ENCODE results near the gene ERBB4. TPM values are rescaled to one million over a fixed set of nuclear protein-coding genes. Genes with fewer than 3 reads are reported as not detected.
A peak's percentile ranks its signal among the peaks of the same experiment; 100 is the strongest.

ERBB4 gene
- total and polyA plus RNA-seq, 10 of the 15 experiments (the other 5 are each of a cell fraction or from before 2014, with no cell fraction given), result under 0.01 to 0.23 (median 0.01) TPM; not detected in 4

DNA sequence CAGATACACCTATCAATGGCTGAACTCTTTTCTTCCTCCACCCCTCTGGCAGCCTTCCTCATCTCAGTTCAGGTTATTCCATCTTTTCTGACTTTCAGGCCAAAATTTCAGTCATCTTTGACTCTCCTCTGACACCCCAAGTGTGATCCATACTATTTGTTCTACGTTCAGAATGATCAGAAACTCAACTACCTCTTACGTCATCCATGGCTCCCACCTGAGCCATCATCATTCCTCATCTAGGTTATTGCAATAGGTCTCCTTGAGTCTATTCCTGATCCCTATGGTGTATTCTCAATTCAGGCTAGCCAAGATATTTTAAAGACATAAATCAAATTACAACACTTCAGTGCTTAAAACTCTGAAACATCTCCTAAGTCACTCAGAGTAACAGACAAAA is 589.7 kb downstream of the ERBB4 start:
- H3K27me3 ChIP-seq (replicated peaks in 1 of 2; ENCODE audit: control insufficient read depth in 2 of 2, insufficient read depth in 2 of 2, low read length in 1 of 2), result no peaks in the 10 kb centered on the region

DNA sequence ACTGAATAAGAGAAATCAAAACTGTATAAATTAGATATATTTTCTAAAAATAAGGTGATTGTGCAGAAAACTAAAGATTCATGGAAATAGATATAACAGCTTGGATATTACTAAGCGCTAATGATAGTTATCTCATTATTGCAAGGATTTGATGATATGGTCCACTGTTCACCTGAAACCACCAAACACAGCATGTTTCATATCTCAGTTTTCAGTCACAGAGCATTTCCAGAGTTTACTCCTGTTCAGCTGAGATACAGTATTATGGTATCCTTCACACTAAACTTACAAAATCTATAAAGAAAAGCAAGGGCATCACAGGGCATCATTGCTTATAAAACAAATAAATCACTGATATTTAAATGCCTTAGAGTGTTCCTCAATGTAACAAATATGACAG is 591.6 kb downstream of the ERBB4 start:
- Histone ChIP-seq H3K9ac (ENCODE audit: control insufficient read depth, insufficient read depth, low read length) (no peak overlapping the region), H2AFZ (ENCODE audit: control insufficient read depth, low read depth, low read length) (no peak overlapping the region), H3K79me2 (ENCODE audit: control insufficient read depth, insufficient read depth, low read length) (no peaks in the 10 kb centered on the region), H3K4me2 (ENCODE audit: control insufficient read depth, insufficient read depth) (no peak overlapping the region), H3K4me1 (ENCODE audit: control insufficient read depth, insufficient read depth, low read length) (peaks cover 4% of the 10 kb centered on the region; the same call in 1 of the 2 replicates), H3K9me3 (replicated peaks; ENCODE audit: control insufficient read depth, insufficient read depth, low read length) (no peaks in the 10 kb centered on the region; the same call in 1 of the 3 replicates), H3K4me3 (no peak overlapping the region), H3K36me3 (ENCODE audit: control insufficient read depth in 2 of 2, insufficient read depth in 2 of 2, low read length in 1 of 2) (no peaks in the 10 kb centered on the region), H3K27ac (ENCODE audit: control insufficient read depth, insufficient read depth) (no peak overlapping the region), H3K27me3 (replicated peaks in 1 of 2; ENCODE audit: control insufficient read depth in 2 of 2, insufficient read depth in 2 of 2, low read length in 1 of 2) (no peaks in the 10 kb centered on the region), H4K20me1 (ENCODE audit: control insufficient read depth, insufficient read depth) (no peaks in the 10 kb centered on the region)
- ChIA-PET POLR2A (no interaction called here), CTCF (interaction anchor here (1.0 to 1.4 kb wide), 3 partner anchors 9 to 19 kb away, joined by 3 to 4 read pairs (median 3); no protein-coding TSS in a partner anchor), SMC1A (ENCODE audit: uncharacterized antibody, unreplicated experiment) (interaction anchor here (1.0 to 1.9 kb wide), 6 partner anchors 8 to 299 kb away, joined by 3 to 8 read pairs (median 4); no protein-coding TSS in a partner anchor), RAD21 (ENCODE audit: unreplicated experiment) (interaction anchor here (0.6 to 0.7 kb wide), 3 partner anchors 10 to 301 kb away, joined by 3 read pairs; no protein-coding TSS in a partner anchor)
- in situ Hi-C loops (cut with MboI) (no loop called here), intact Hi-C loops (cut with micrococcal nuclease; ENCODE audit: unreplicated experiment) (no loop called here)
- TF ChIP-seq HCFC1 (IDR thresholded peaks at IDR 0.05; ENCODE audit: low read length), result no peak
- TF ChIP-seq JUND (IDR thresholded peaks at IDR 0.05; ENCODE audit: low read depth, low read length), result no peak
- peak; percentile 14; the same call in 1 of the 2 replicates for TF ChIP-seq RUNX3 (IDR thresholded peaks at IDR 0.05; ENCODE audit: low read length)
- FAIRE-seq (peak; percentile 23), DNase-seq (ENCODE audit: low read depth, low spot score) (no peak), ATAC-seq (peak; percentile 42; the same call in 2 of the 3 replicates)
- BruUV-seq (replicated peaks), result no TSS peak
- 0% methylated on average over 1 of the region's 1 CpG for WGBS (ENCODE audit: insufficient coverage, insufficient replicate concordance, low lambda C conversion rate, missing lambda C conversion rate)

More for the DNA sequence above, 589.7 kb downstream of the ERBB4 start:
- Histone ChIP-seq H3K9ac (ENCODE audit: control insufficient read depth, insufficient read depth, low read length) (no peak overlapping the region), H3K79me2 (ENCODE audit: control insufficient read depth, insufficient read depth, low read length) (no peaks in the 10 kb centered on the region), H2AFZ (ENCODE audit: control insufficient read depth, low read depth, low read length) (no peak overlapping the region), H3K27ac (ENCODE audit: control insufficient read depth, insufficient read depth) (no peak overlapping the region), H3K36me3 (ENCODE audit: control insufficient read depth in 2 of 2, insufficient read depth in 2 of 2, low read length in 1 of 2) (no peaks in the 10 kb centered on the region), H3K4me1 (ENCODE audit: control insufficient read depth, insufficient read depth, low read length) (peaks cover 4% of the 10 kb centered on the region; the same call in 1 of the 2 replicates), H3K4me3 (no peak overlapping the region), H3K4me2 (ENCODE audit: control insufficient read depth, insufficient read depth) (no peak overlapping the region), H4K20me1 (ENCODE audit: control insufficient read depth, insufficient read depth) (no peaks in the 10 kb centered on the region), H3K9me3 (replicated peaks; ENCODE audit: control insufficient read depth, insufficient read depth, low read length) (no peaks in the 10 kb centered on the region; the same call in 2 of the 3 replicates)
- in situ Hi-C loops (cut with MboI), result no loop called here
- ChIA-PET CTCF (no interaction called here), SMC1A (ENCODE audit: uncharacterized antibody, unreplicated experiment) (no interaction called here), POLR2A (no interaction called here), RAD21 (ENCODE audit: unreplicated experiment) (no interaction called here)
- 43% methylated on average over 2 of the region's 2 CpGs for WGBS (ENCODE audit: insufficient coverage, insufficient replicate concordance, low lambda C conversion rate, missing lambda C conversion rate)
- intact Hi-C loops (cut with micrococcal nuclease; ENCODE audit: unreplicated experiment), result no loop called here
- TF ChIP-seq KLF5 (IDR thresholded peaks at IDR 0.05; ENCODE audit: partially characterized antibody) (no peak), MYC (IDR thresholded peaks at IDR 0.05; ENCODE audit: insufficient read depth, insufficient read length, insufficient replicate concordance, low read length, severe bottlenecking) (no peak), ELK1 (IDR thresholded peaks at IDR 0.05; ENCODE audit: low read depth, low read length) (no peak)
- DNase-seq (ENCODE audit: low read depth, low spot score), result no peak
- no TSS peak for BruUV-seq (replicated peaks)
- no peak for ATAC-seq
- FAIRE-seq, result no peak
